ENCODE measurements around the gene SMARCAL1. TPM values are rescaled to one million over a fixed set of nuclear protein-coding genes. Genes with fewer than 3 reads are reported as not detected.

Gene SMARCAL1
- total RNA-seq, result 17.9 and 19.1 TPM in 2 replicates

GRCh38 chr2:216412022-216412999 lies at the start of gene SMARCAL1:
SMARCAL1 (plus strand) TSS chr2:216412484; CDS start chr2:216414705, 2,221 bp downstream.

GRCh38 chr2:216371721-216372702 lies 40.3 kb upstream of the SMARCAL1 start, which contains the start of gene MARCHF4:
MARCHF4 (minus strand) TSS chr2:216372483; CDS start chr2:216370260, 2,223 bp downstream.

GRCh38 chr2:216498379-216499352 lies 86.4 kb downstream of the SMARCAL1 start, which contains the start of gene RPL37A:
RPL37A (plus strand) TSS chr2:216498844; CDS start chr2:216498875, 31 bp downstream.

Other genes with a start within 250 kb of the SMARCAL1 start
- gene MARCHF4, start 40.0 kb upstream of the SMARCAL1 start, total RNA-seq, result 0.52 and 1.1 TPM in 2 replicates
- 883 and 1,036 TPM in 2 replicates for gene RPL37A, start 86.4 kb downstream of the SMARCAL1 start, total RNA-seq
- 13.5 and 13.6 TPM in 2 replicates for gene IGFBP2, start 220.9 kb downstream of the SMARCAL1 start, total RNA-seq

All from articular chondrocyte of knee joint (primary cell).